Measurements from ENCODE around the gene SLC24A3. TPM values are rescaled to one million over a fixed set of nuclear protein-coding genes. Genes with fewer than 3 reads are reported as not detected.

SLC24A3 gene
- total and polyA plus RNA-seq, 2 experiments from 2014 or later = 0.48 to 1.7 TPM

GRCh38 chr20:19254956-19255355 is 42.5 kb downstream of the SLC24A3 start:
- Histone ChIP-seq H3K27ac (no peak overlapping the region), H4K20me1 (ENCODE audit: insufficient read depth, poor library complexity, severe bottlenecking) (no peaks in the 10 kb centered on the region), H3K27me3 (no peaks in the 10 kb centered on the region), H3K36me3 (replicated peaks; ENCODE audit: insufficient read depth, low read depth) (no peaks in the 10 kb centered on the region), H3K4me1 (ENCODE audit: insufficient read depth) (peaks cover 11% of the 10 kb centered on the region), H3K9me3 (ENCODE audit: low read depth) (no peaks in the 10 kb centered on the region), H3K4me2 (no peak overlapping the region), H2AFZ (no peak overlapping the region), H3K9me2 (replicated peaks; ENCODE audit: insufficient read depth) (no peaks in the 10 kb centered on the region), H3K79me2 (no peaks in the 10 kb centered on the region), H3K4me3 (no peak overlapping the region)
- no peak for DNase-seq (ENCODE audit: low spot score)
- 79% methylated on average over 4 of the region's 4 CpGs for WGBS (ENCODE audit: low lambda C conversion rate, missing lambda C conversion rate)
- TF ChIP-seq EZH2phosphoT487 (IDR thresholded peaks at IDR 0.05; ENCODE audit: low read depth, severe bottlenecking, unreplicated experiment) (no peak), EZH2 (IDR thresholded peaks at IDR 0.05; ENCODE audit: borderline replicate concordance) (no peak), CTCF (IDR thresholded peaks at IDR 0.05; ENCODE audit: poor library complexity) (no peak)

- Histone ChIP-seq H3K27ac (no peak overlapping the region), H3K4me2 (no peak overlapping the region), H3K4me1 (ENCODE audit: insufficient read depth) (peaks cover 11% of the 10 kb centered on the region), H4K20me1 (ENCODE audit: insufficient read depth, poor library complexity, severe bottlenecking) (no peaks in the 10 kb centered on the region), H3K9me3 (ENCODE audit: low read depth) (no peaks in the 10 kb centered on the region), H3K79me2 (no peaks in the 10 kb centered on the region), H3K27me3 (no peaks in the 10 kb centered on the region), H2AFZ (no peak overlapping the region), H3K4me3 (no peak overlapping the region), H3K9me2 (replicated peaks; ENCODE audit: insufficient read depth) (no peaks in the 10 kb centered on the region), H3K36me3 (replicated peaks; ENCODE audit: insufficient read depth, low read depth) (no peaks in the 10 kb centered on the region)
- DNase-seq (ENCODE audit: low spot score) = no peak
- 94% methylated on average over 2 of the region's 2 CpGs for WGBS (ENCODE audit: low lambda C conversion rate, missing lambda C conversion rate)
- no peak for TF ChIP-seq EZH2 (IDR thresholded peaks at IDR 0.05; ENCODE audit: borderline replicate concordance)
- no peak for TF ChIP-seq CTCF (IDR thresholded peaks at IDR 0.05; ENCODE audit: poor library complexity)
- no peak for TF ChIP-seq EZH2phosphoT487 (IDR thresholded peaks at IDR 0.05; ENCODE audit: low read depth, severe bottlenecking, unreplicated experiment)
Observed at GRCh38 chr20:19256085-19256484, 43.6 kb downstream of the SLC24A3 start.

GRCh38 chr20:19256906-19257595 is 44.6 kb downstream of the SLC24A3 start:
- Histone ChIP-seq H3K9me2 (replicated peaks; ENCODE audit: insufficient read depth) (no peaks in the 10 kb centered on the region), H3K4me2 (no peak overlapping the region), H3K27ac (no peak overlapping the region), H2AFZ (no peak overlapping the region), H3K4me3 (no peak overlapping the region), H4K20me1 (ENCODE audit: insufficient read depth, poor library complexity, severe bottlenecking) (no peaks in the 10 kb centered on the region), H3K79me2 (no peaks in the 10 kb centered on the region), H3K9me3 (ENCODE audit: low read depth) (no peaks in the 10 kb centered on the region), H3K36me3 (replicated peaks; ENCODE audit: insufficient read depth, low read depth) (no peaks in the 10 kb centered on the region), H3K4me1 (ENCODE audit: insufficient read depth) (peaks cover 7% of the 10 kb centered on the region), H3K27me3 (no peaks in the 10 kb centered on the region)
- no peak for DNase-seq (ENCODE audit: low spot score)
- TF ChIP-seq CTCF (IDR thresholded peaks at IDR 0.05; ENCODE audit: poor library complexity) (no peak), EZH2 (IDR thresholded peaks at IDR 0.05; ENCODE audit: borderline replicate concordance) (no peak), EZH2phosphoT487 (IDR thresholded peaks at IDR 0.05; ENCODE audit: low read depth, severe bottlenecking, unreplicated experiment) (no peak)
- WGBS (ENCODE audit: low lambda C conversion rate, missing lambda C conversion rate) = 89% methylated on average over 11 of the region's 11 CpGs
